ENCODE data around the gene ZNFX1.

- TF ChIP-seq CTCF (IDR thresholded peaks at IDR 0.05) (no peak), EZH2 (IDR thresholded peaks at IDR 0.05; ENCODE audit: borderline replicate concordance, insufficient read depth, low read depth, low read length, poor library complexity, severe bottlenecking) (no peak)
Observed at GRCh38 chr20:49303065-49303552, 25.3 kb upstream of the ZNFX1 start.

Measured in B cell (primary cell).